A549 treated with AZD9567 at 1 μM for 4 hours (cell line): ENCODE results near the gene ARAF. TPM values are rescaled to one million over a fixed set of nuclear protein-coding genes. Genes with fewer than 3 reads are reported as not detected.

Experiments used
- total RNA-seq: library from RNA; stranded (reverse); fragments of 200-300 nt; extraction: Qiagen RNA extraction; gene quantifications from 5 replicates; pipeline ENCODE4 v1.2.3, GENCODE V29; 2022; ENCODE audit not compliant: insufficient read depth

Gene ARAF
- 37.2 to 60.1 TPM (median 57.3 TPM) in 5 replicates for total RNA-seq

GRCh38 chrX:47560934-47561658 lies at the start of gene ARAF:
Gene ARAF (plus strand): TSS chrX:47561205. CDS start chrX:47562968, 1,763 bp downstream.

GRCh38 chrX:47581731-47582647 lies 21.0 kb downstream of the ARAF start, which contains the start of gene TIMP1:
Gene TIMP1 (plus strand): TSS chrX:47582436. CDS start chrX:47583416, 980 bp downstream.

GRCh38 chrX:47619486-47620302 lies 58.7 kb downstream of the ARAF start, which contains the start of gene SYN1:
Gene SYN1 (minus strand): TSS chrX:47619857. CDS start chrX:47619728, 129 bp downstream.

Other genes starting within 250 kb of the ARAF start
- gene ZNF157, start 190.6 kb upstream of the ARAF start, total RNA-seq: not detected in 5 replicates
- gene ZNF41, start 78.0 kb upstream of the ARAF start, total RNA-seq: 3.3 to 4.4 TPM (median 3.9 TPM) in 5 replicates
- 242 to 276 TPM (median 253 TPM) in 5 replicates for gene TIMP1, start 21.2 kb downstream of the ARAF start, total RNA-seq
- gene SYN1, start 58.7 kb downstream of the ARAF start, total RNA-seq: 0.22 to 0.61 TPM (median 0.31 TPM) in 5 replicates
- 0.32 to 0.87 TPM (median 0.70 TPM) in 4 of 5 replicates, not detected in the other for gene CFP, start 68.7 kb downstream of the ARAF start, total RNA-seq
- gene ELK1, start 89.4 kb downstream of the ARAF start, total RNA-seq: 35.7 to 41.5 TPM (median 40.3 TPM) in 5 replicates
- gene UXT, start 98.0 kb downstream of the ARAF start, total RNA-seq: 141 to 190 TPM (median 178 TPM) in 5 replicates